ENCODE results near the gene NPDC1.

The NPDC1 gene, protein sequence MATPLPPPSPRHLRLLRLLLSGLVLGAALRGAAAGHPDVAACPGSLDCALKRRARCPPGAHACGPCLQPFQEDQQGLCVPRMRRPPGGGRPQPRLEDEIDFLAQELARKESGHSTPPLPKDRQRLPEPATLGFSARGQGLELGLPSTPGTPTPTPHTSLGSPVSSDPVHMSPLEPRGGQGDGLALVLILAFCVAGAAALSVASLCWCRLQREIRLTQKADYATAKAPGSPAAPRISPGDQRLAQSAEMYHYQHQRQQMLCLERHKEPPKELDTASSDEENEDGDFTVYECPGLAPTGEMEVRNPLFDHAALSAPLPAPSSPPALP

DNA sequence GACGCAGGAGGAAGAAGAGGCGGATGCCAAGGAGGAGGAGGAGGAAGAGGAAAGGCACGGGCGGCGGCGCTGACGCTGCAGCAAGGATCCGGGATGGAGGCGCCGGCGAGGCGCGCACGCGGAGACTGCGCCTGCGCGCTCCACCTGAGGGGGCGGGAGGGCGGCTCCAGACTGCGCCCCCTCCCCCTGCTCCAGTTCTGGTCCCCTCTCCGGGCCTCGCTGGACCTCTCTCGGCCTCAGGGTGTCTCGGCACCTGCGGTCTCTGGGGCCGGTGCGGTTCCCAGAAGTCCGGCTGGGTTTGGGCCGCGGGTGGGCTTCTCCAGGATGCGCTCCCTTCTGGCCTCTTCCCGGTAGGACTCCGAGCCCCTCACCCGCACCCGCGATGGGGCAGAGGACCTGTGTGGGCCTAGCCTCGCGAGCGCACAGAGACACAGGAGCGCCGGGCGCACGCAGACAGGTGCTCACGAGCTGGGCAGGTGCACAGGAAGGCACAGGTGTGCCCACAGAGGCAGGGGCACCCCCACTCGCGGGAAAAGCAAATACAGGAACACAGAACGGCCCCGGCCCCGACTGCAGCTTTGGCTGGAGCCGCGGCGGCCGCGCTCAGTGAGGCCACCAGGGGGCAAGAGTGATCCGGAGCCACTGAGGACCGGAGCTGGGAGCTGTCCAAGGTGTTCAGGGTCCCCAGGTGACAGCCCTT, at the start of gene NPDC1:
Gene NPDC1 (minus strand): TSS at position 90 of the 700 bp plus-strand sequence. CDS start 188 bp downstream, outside the sequence.
- Mint-ChIP-seq H3K27ac (no peak within 1 kb of the TSS), H3K27me3 (peaks cover 78% of the 10 kb centered on the region), H3K9me3 (no peaks in the 10 kb centered on the region), H3K4me1 (peaks cover 41% of the 10 kb centered on the region), H3K4me3 (peak within 1 kb of the TSS; percentile 75 to 80)
- ATAC-seq, result peak; percentile 75
- DNase-seq, result peak; percentile 83 to 84

DNA sequence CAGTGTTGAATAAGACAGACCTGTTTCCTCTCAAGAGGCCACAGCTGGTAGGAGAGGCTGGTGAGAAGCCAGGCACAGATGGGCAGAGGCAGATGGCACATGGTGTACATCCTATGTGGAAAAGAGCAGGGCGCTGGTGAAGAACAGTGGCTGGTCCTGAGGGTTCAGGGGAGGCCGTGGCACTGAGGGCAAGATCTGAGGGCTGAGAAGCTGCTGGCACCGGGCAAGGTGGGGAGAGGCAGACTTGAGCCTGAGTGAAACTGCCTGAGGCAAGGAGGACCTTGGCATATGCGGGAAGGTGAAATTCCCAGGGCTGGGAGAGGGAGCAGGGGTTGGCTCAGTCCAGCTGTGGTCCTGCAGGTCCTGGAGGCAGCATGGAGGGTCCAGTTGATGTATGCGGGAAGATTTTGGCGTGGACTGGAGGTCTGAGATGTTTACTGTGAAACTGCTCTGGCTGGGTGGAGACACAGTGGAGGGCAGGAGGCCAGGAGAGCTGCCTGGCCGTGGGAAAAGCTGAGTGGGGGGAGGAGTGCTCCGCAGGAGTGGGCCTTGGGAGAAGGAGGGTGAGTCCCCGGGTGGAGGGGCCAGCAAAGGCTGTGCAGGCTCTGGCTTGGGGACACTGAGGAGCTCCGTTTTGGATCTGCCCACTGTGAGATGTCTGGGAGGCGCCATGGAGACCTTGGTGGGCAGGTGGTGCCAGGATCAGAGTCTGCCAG, 43.4 kb upstream of the NPDC1 start:
- H3K27me3 Mint-ChIP-seq, result no peaks in the 10 kb centered on the region
- ATAC-seq, result no peak
- H3K9me3 Mint-ChIP-seq, result no peaks in the 10 kb centered on the region
- DNase-seq, result no peak
- peak overlapping the region; percentile 31 to 50 for H3K27ac Mint-ChIP-seq
- peaks cover 56% of the 10 kb centered on the region for H3K4me1 Mint-ChIP-seq
- no peak overlapping the region for H3K4me3 Mint-ChIP-seq

DNA sequence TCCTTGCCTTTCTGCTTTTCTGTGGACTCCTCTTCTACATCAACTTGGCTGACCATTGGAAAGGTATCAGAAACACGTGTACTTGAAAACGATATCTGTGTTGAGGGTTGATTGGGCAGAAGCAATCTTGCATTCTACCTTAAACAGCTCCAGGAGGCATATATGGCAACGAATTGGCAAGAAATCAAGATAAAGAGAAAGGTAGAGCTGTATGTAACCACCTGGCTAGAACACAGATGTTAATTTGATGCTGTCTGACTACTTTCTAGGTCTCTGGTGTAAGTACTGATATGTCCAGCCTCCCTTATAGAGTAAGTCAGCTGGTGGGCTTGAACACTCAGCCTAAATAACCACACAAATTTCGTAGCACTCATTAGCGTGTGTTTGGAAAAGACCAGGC, 42.1 kb upstream of the NPDC1 start:
- H3K9me3 Mint-ChIP-seq, result no peaks in the 10 kb centered on the region
- peaks cover 62% of the 10 kb centered on the region for H3K4me1 Mint-ChIP-seq
- DNase-seq (no peak), ATAC-seq (no peak)
- H3K27ac Mint-ChIP-seq, result peak overlapping the region; percentile 86 to 92
- H3K4me3 Mint-ChIP-seq, result peak overlapping the region; percentile 87 to 88
- no peaks in the 10 kb centered on the region for H3K27me3 Mint-ChIP-seq

DNA sequence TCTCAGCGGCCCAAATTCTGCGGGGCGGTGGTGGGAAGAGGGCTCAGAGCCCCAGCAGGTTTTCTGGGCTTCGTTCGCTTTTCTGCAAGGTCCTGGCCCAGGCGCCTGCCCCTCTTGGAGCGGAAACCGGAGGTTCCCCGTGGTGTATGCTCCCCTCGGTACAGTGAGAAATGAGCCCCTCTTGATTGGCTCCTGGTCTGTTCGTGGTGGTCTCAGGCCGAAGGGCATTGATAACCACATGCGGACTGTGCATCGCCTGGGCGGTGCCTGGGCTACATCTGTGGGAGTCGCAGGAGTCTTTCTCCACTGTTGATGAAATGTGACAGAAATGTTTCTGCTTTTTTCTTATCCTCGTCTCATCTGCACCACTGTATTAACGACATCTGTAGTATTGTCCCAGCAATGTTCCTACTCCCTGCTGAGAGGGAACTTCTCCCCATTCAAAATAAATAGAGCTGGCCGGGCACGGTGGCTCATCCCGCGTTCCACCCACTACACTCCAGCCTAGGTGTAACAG, 41.5 kb upstream of the NPDC1 start:
- peak overlapping the region; percentile 86 to 92 for H3K27ac Mint-ChIP-seq
- H3K4me1 Mint-ChIP-seq, result peaks cover 62% of the 10 kb centered on the region
- H3K27me3 Mint-ChIP-seq, result no peaks in the 10 kb centered on the region
- DNase-seq, result no peak
- H3K4me3 Mint-ChIP-seq, result peak overlapping the region; percentile 87 to 88
- no peaks in the 10 kb centered on the region for H3K9me3 Mint-ChIP-seq
- ATAC-seq, result peak; percentile 3

DNA sequence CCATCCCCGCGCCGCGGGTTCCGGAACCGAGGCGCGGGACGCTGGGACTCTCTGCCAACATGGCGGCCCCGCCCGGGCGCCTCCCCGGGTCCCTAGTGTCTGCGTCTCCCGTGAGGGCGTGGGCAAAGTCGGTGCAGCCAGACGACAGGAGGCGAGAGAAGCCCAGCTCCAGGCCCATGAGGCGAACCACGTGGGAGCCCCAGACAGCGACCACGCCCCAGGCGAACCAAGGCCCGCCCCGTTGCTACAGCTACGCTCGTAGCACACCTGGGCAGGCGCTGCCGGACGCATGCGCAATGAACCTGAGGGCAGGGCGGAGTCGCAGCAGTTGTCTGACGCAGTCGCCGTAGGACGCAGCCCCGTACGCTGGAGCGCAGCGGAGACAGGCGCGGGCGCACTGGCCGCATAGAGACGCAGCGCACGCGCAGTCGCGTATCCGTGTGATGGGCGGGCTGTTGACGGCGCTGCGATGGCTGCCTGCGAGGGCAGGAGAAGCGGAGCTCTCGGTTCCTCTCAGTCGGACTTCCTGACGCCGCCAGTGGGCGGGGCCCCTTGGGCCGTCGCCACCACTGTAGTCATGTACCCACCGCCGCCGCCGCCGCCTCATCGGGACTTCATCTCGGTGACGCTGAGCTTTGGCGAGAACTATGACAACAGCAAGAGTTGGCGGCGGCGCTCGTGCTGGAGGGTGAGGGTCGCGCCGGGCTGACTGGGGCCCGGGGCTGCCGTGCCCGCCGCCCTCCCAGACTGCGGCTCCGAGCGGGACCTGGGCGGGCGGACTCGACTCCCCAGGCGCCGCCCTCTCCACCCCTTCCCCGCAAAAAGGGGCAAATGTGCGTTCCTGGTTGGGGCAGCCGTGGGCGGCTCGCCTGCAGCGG, 40.8 kb upstream of the NPDC1 start, which contains the start of gene MAN1B1:
Gene MAN1B1 (plus strand): TSS at position 455 of the 878 bp plus-strand sequence. CDS start 15 bp downstream, at position 470.
- DNase-seq (peak; percentile 100), ATAC-seq (peak; percentile 93)
- Mint-ChIP-seq H3K4me3 (peak within 1 kb of the TSS; percentile 91 to 95), H3K9me3 (no peaks in the 10 kb centered on the region), H3K4me1 (peaks cover 66% of the 10 kb centered on the region), H3K27ac (peak within 1 kb of the TSS; percentile 97 to 99), H3K27me3 (no peaks in the 10 kb centered on the region)

DNA sequence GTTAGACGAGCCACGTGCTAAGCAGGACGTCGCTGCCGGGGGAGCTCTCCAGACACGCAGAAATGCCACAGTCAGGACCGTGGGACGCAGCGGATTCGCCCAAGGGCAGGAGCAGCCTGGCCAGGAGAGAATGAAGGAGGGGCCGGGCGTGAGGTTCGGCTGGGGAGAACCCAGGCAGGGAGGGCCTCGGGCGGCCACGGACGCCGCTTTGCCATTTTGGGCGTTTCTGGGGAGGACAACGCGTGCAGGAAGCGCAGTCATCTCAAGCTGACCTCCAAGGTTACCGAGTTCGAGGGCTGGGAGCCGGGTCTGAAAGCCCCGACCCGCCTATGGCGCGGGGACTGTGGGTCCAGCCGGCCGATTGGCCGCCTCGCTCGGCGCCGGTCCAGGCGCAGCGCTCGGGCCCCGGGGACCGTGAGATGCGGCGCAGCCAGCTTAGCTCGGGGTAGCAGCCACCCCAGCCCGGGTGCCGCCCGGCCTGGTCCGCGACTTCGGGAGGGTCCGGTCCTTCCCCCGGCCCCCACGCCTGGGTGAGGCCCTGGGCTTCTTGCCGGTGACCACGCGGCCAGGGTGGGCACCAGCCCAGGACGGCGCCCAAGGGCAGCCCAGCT, 40.0 kb upstream of the NPDC1 start:
- Mint-ChIP-seq H3K4me1 (peaks cover 69% of the 10 kb centered on the region), H3K4me3 (peak overlapping the region; percentile 91 to 95), H3K9me3 (no peaks in the 10 kb centered on the region), H3K27me3 (no peaks in the 10 kb centered on the region), H3K27ac (peak overlapping the region; percentile 97 to 99)
- peak; percentile 45 to 58 for DNase-seq
- peak; percentile 2 for ATAC-seq

DNA sequence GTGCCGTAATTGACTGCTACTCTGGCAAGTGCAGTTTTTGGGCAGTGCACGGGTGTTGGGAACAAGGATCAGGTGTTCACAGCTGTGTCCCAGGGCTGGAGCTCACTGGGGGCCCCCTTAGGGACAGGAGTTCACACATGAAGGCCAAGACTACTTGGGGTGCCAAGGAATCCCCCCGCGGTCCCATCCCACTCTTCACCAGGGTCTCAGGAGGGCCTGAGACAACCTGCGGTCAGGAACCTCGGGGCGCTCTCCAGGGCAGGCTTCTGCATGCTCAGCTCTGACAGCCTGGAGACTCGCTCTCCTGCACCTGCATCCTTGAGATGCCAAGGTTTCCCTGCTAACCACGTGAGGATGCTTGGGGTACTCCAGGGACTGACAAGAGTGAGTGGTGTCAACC, 38.5 kb upstream of the NPDC1 start:
- DNase-seq, result no peak
- no peak for ATAC-seq
- H3K4me3 Mint-ChIP-seq, result peak overlapping the region in 1 of 2 donors; percentile 37
- H3K27ac Mint-ChIP-seq, result no peak overlapping the region
- no peaks in the 10 kb centered on the region for H3K9me3 Mint-ChIP-seq
- H3K27me3 Mint-ChIP-seq, result no peaks in the 10 kb centered on the region
- H3K4me1 Mint-ChIP-seq, result peaks cover 64% of the 10 kb centered on the region

DNA sequence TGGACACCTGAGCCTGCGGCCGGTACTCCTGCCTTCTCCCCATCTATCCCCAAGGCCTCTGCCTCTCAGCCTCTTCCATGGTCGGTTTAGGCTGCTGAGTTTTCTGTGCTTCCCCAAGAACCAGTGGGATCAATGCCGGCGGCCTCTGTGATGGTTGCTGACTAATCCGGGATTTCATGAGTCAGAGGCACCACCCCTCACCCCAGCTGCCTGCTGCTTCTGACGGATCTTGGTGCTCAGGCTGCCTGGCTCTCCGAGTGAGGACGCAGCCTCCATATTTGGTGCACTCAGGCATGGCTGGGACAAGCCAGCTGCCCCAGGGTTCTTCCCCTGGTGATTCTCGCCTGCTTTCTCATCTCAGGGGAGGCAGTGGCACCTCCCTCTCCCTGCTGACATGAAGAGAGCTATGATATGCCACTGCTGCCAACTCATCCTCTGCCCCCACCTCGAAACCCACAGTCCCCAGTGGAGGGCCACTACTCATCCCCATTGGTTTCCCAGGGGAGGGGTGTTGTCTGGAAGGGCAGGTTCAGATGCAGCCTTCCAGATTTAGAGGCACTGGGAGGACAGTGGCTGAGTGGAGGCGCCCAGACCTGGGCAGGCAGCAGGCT, 37.5 kb upstream of the NPDC1 start:
- ATAC-seq (no peak), DNase-seq (peak in 1 of 2 donors; percentile 34)
- H3K9me3 Mint-ChIP-seq, result no peaks in the 10 kb centered on the region
- no peaks in the 10 kb centered on the region for H3K27me3 Mint-ChIP-seq
- H3K4me1 Mint-ChIP-seq, result peaks cover 56% of the 10 kb centered on the region
- no peak overlapping the region for H3K4me3 Mint-ChIP-seq
- peak overlapping the region in 1 of 2 donors; percentile 19 for H3K27ac Mint-ChIP-seq

DNA sequence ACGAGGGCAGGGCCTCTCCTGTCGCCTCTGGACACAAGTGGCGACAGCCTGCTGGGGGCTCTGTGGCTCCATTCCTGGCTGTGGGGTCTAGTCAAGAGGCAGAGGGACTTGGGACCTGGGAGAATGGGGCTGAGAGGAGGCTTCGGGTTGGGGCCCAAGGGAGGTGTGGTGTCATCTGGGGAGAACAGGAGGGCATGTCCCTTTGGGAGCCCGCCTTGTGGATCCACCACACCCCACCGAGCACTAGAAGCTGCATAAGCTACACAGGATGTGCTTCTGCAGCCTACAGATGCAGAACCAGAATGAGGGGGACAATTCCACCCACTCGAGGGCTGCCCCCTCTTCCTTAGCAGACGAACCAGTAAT, 36.9 kb upstream of the NPDC1 start:
- DNase-seq, result no peak
- ATAC-seq, result no peak
- peaks cover 54% of the 10 kb centered on the region for H3K4me1 Mint-ChIP-seq
- no peak overlapping the region for H3K27ac Mint-ChIP-seq
- H3K9me3 Mint-ChIP-seq, result no peaks in the 10 kb centered on the region
- no peaks in the 10 kb centered on the region for H3K27me3 Mint-ChIP-seq
- no peak overlapping the region for H3K4me3 Mint-ChIP-seq

DNA sequence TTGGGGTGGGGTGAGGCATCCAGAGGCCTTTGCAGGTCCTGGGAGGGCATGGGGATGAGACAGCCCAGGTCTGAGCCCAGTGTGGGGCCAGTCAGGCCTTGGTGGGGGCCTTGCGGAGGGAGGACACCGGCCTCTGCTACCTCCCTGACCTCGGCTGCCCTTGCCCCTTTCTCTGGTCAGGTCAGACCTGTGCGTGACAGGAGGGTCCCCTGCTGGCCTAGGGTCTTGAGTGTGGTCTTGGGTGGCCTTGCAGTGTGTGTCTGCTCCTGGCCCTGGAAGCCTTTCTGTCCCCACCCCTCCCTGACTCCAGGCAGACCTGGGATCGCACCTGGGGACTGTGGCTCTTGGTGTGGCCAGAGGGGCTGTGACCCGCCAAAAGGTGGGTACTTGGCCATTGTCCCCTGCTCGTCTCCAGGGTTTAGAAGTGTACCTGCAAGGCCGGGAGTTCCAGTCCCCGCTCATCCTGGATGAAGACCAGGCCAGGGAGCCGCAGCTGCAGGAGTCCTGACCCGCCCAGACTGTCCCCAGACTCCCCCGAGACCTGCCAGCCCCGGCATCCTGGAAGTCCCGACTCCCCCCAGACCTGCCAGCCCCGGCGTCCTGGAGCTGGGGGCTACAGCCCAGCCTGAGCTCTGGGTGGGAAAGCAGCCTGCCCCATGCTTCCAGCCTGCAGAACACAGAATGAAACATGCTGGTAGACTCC, 36.4 kb upstream of the NPDC1 start:
- ATAC-seq (no peak), DNase-seq (no peak)
- H3K4me3 Mint-ChIP-seq, result no peak overlapping the region
- H3K27me3 Mint-ChIP-seq, result no peaks in the 10 kb centered on the region
- no peaks in the 10 kb centered on the region for H3K9me3 Mint-ChIP-seq
- no peak overlapping the region for H3K27ac Mint-ChIP-seq
- H3K4me1 Mint-ChIP-seq, result peaks cover 49% of the 10 kb centered on the region

DNA sequence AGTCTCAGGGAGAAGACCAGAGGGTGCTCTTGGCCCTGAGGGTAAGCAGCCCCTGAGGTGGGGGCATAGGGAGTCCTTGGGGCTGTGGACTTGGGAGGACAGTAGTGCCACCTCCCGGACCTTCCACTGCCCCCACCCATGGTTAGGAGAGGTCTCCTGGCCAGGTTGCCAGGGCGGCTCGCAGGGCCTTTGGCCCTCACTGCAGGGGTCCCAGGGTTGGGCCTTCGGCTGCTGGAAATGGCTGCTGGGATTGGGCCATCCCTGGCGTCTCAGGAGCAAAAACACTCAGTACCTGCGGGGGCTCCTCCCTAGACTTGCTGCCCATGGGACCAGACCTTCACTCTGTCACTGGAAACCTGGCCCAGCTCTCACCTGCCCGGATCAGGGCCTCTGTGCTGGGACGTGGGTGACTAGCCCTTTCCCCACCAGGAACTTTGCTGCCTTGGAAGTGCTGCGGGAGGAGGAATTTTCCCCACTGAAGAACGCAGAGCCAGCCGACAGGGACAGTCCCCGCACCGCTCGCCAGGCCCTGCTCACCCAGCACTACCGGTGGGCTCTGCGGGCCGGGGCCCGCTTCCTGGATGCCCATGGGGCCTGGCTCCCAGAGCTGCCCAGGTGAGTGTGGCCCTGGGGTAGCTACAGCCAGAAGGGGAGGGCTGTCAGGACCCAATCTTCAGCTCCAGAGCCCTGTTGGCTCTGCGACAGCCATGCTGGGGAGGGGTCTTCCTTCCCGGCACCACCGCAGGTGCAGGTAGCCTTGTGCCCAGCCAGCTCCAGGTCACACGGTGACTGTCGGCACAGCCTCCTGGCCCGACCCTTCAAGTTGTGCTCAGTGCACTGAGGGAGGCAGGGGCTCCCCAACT, 34.5 kb upstream of the NPDC1 start:
- ATAC-seq (no peak), DNase-seq (no peak)
- Mint-ChIP-seq H3K4me1 (peaks cover 50% of the 10 kb centered on the region), H3K9me3 (no peaks in the 10 kb centered on the region), H3K27me3 (no peaks in the 10 kb centered on the region), H3K4me3 (no peak overlapping the region), H3K27ac (no peak overlapping the region)

DNA sequence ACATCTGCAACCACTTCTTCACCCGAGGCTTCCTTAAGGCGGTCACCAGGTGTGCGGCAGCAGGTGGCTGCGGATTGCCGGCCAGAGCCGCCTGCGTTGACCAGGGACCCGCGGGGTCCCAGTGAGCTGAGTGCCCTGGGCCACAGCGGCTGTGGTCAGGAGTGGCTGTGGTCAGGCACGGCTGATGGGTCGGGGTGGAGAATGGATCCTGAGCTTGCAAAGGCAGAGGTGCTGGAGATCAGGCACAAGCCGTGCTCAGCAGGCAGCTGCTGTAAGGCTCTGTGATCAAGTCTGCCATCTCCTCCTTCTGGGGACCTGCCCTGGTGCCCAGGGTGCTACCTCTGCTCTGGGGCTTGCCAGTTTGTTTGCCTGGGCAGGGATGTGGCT, 33.4 kb upstream of the NPDC1 start:
- H3K4me1 Mint-ChIP-seq, result peaks cover 40% of the 10 kb centered on the region
- no peak for DNase-seq
- no peak for ATAC-seq
- no peak overlapping the region for H3K27ac Mint-ChIP-seq
- no peaks in the 10 kb centered on the region for H3K27me3 Mint-ChIP-seq
- no peaks in the 10 kb centered on the region for H3K9me3 Mint-ChIP-seq
- peak overlapping the region in 1 of 2 donors; percentile 53 for H3K4me3 Mint-ChIP-seq

Measured in stimulated activated naive CD8-positive, alpha-beta T cell treated with anti-CD3 and anti-CD28 coated beads, Interleukin-15, amount 100 ng/mL, for 72 hours (primary cell).